GM21737 (cell line): ENCODE results near the gene GLYATL2.

ENCODE experiments used
- ATAC-seq: cut with Tn5 transposase; IDR thresholded peaks from one replicate; pipeline ENCODE4 v1.9.1; 2021; ENCODE audit warnings: mild to moderate bottlenecking, moderate library complexity; ENCODE audit not compliant: unreplicated experiment

Gene GLYATL2

DNA sequence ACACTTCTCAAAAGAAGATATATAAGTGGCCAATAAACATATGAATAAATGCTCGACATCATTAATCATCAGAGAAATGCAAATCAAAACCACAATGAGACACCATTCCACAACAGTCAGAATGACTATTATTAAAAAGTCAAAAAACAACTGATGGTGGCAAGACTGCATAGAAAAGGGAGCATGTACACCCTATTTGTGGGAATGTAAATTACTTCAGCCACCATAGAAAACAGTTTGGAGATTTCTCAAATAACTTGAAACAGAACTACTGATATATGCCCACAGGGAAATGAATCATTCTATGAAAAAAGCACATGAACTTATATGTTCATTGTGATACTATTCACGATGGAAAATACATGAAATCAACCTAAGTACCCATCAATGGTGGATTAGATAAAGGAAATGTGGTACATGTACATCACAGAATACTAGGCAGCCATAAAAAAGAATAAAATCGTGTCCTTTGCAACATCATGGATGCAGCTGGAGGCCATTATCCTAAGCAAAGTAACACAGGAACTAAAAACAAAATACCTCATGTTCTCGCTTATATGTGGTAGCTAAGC lies 42.4 kb downstream of the GLYATL2 start:
- ATAC-seq: no peak

DNA sequence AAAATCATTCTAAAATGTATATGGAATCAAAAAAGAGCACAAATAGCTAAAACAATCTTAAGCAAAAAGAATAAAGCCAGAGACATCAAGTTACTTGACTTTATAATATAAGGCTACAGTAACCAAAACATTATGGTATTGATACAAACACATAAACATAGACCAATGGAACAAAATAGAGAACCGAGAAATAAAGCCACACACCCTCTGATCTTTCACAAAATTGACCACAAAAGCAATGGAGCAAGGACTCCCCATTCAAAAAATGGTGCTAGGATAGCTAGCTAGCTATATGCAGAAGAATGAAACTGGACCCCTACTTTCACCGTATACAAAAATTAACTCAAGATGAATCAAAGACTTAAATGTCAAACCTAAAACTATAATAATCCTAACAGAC lies 43.2 kb downstream of the GLYATL2 start:
- no peak for ATAC-seq

DNA sequence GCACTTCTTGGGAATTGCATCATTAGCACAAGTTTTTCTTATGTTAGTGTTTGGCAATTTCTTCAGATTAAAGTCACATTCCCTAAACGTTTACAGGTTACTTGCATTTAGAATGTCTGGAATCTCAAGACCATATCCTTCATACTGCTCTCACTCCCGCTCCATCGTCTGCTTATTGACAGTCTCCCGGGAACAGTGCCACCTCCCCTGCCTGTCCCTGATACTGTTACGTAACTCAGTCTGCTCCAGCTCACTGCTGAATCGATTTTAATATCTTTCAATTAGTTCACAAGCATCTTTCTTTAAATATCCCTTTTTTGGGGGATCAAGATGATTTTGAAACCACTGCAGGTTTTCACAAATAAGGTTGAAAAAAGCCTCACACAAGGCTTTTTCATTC lies 48.2 kb downstream of the GLYATL2 start:
- ATAC-seq: no peak

DNA sequence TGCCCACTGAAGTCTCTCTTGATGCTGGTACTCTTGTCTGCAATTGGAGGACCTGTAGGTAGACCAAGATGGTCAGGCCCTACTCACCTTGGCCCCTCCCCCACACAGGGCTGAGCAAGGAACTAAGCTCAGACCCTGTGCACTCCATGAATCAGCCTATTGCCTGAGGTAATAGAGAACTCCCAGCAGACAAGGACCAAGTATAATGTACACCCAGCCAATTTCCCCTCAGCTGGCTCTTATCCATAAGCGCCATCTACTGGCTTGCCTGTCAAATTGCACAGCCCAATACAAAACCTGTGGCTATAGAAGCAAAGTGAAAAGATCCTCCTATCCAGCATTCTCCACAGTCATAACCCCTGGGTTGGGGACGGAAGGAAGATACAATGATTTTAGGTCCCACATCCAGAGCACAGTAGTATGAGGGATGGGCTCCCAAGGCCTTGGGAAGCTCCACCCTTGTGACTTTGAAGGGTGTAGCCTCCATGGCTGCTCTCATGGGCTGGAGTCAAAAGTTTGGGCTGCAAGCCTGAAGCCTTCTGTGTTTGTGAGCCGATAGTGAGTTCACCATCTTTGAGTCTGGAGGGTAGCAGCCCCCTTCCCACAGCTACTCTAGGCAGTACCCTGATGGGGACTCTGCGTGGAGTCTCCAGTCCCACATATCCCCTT lies 56.0 kb downstream of the GLYATL2 start:
- peak; percentile 89 for ATAC-seq

DNA sequence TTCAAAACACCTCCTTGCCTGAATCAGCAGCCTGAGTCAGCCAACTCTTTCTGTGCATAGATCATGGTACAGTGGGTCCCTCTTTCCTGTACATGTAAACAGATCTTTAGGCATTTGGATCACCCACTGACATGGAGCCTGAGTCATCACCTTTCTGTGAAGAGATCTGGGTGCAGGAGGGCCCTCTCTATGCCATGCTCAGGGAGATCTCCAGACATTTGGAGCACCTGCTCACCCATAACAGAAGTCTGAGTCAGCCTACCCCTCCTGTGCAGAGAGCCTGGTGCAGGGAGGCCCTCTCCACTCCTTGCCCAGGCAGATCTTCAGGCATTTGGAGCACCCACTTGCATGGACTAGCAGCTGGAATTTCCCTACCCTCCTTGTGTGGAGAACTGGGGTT lies 56.6 kb downstream of the GLYATL2 start:
- ATAC-seq: no peak

DNA sequence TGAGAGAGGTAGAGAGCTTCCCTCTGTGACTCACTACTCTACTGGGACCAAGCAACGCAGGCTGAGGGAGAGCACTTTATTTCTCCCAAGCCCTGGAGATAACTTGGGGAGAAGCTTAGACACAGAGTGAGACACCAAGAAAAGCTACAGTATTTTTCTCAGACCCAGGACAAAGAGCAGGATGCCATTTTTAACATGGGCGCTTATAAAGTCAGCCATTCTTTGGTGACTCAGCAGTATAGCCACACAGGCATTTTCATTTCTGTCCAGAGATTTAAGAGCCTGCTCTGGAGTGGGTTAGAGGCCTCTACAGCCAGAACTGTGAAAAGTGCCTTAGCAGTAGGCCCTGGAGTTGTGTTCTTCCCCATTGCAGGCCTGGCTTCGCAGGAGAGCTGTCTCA lies 57.8 kb downstream of the GLYATL2 start:
- no peak for ATAC-seq

DNA sequence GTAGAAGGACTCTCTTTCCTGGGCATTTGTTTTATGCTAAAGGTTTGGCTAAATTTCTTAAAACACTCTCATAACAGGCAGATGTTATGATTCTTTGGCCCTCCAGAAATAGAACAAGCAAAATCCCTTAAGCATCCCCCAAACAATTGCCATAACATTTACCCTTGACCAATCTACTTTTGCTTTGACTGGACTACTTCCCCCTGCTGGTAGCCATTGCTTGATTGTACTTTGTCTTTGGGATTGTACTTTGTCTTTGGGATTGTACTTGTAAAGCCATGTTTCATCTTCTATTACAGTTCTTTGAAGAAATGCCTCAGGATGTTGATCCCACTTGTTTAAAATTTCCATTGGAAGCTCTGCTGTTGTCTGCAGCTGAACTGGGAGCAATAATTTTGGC lies 59.5 kb downstream of the GLYATL2 start:
- ATAC-seq: no peak
